Adrenal gland (tissue), 12 donors: ENCODE data around the gene SEMA4C. TPM values are rescaled to one million over a fixed set of nuclear protein-coding genes. Genes with fewer than 3 reads are reported as not detected.
A peak's percentile ranks its signal among the peaks of the same experiment; 100 is the strongest.

Experiments
- DNase-seq, 7 donors: peaks; one replicate each; pipeline ENCODE4 v3.0.0-alpha.2; 2019 to 2020
- H3K27ac ChIP-seq, 5 donors: fragments of 200-600 bp; sonication (generic) in 4 of 5; 1 replicate in 3 of 5; 2 replicates in 2 of 5; pipeline versions ENCODE4 v1.5.1 to v1.8.0; 2016 to 2020; ENCODE audit warnings: mild to moderate bottlenecking in 1 of 5
- H3K27me3 ChIP-seq: fragments of 200-600 bp; 2 replicates; pipeline ENCODE4 v1.8.0; 2021
- H3K36me3 ChIP-seq, 2 donors: fragments of 200-600 bp; replicated peaks in 1 of 2; 1 replicate in 1 of 2; 2 replicates in 1 of 2; pipeline versions ENCODE4 v1.5.1 to v1.8.0; 2018 to 2022
- H3K4me1 ChIP-seq, 2 donors: fragments of 200-600 bp; replicated peaks in 1 of 2; 1 replicate in 1 of 2; 2 replicates in 1 of 2; pipeline versions ENCODE4 v1.5.1 to v1.8.0; 2018 to 2021
- H3K4me3 ChIP-seq, 4 donors: fragments of 200-600 bp; sonication (generic) in 3 of 4; one replicate each; pipeline ENCODE4 v1.5.1; 2016 to 2018
- H3K9me3 ChIP-seq, 3 donors: fragments of 200-600 bp; sonication (generic) in 1 of 3; replicated peaks in 1 of 3; 1 replicate in 2 of 3; 2 replicates in 1 of 3; pipeline versions ENCODE4 v1.5.1 to v1.8.0; 2016 to 2021
- CTCF ChIP-seq, 6 experiments: fragments of 450-650 bp in 4 of 6; fragments of 200-600 bp in 2 of 6; sonication (generic) in 1 of 6; IDR thresholded peaks; 1 replicate in 5 of 6; 2 replicates in 1 of 6; pipeline versions ENCODE4 v1.5.1 to v1.8.0; 2016 to 2021; ENCODE audit warnings: antibody characterized with exemption in 6 of 6, mild to moderate bottlenecking in 2 of 6, moderate library complexity in 1 of 6
- POLR2A ChIP-seq, 2 donors: fragments of 450-650 bp; IDR thresholded peaks; one replicate each; pipeline ENCODE4 v1.6.1; 2017; ENCODE audit warnings: antibody characterized with exemption in 2 of 2, mild to moderate bottlenecking in 2 of 2, moderate library complexity in 1 of 2
- WGBS, 4 donors: extraction: QIAGEN DNeasy Blood & Tissue Kit in 2 of 4; methylation state at CpG; one replicate each; pipeline versions ENCODE4 v1.1.5 to v1.1.7; 2013 to 2017; 5-methylcytosine and 5-hydroxymethylcytosine counted together
- intact Hi-C, 2 donors: fragments of 100-400 bp; cut with DNase I; formaldehyde crosslinking; loops; one replicate each; pipeline versions ENCODE4 v1.14.1 to v1.15.0; 2022 to 2023
- polyA plus RNA-seq, 3 donors: library from polyadenylated mRNA; stranded (reverse); fragments of 200-250 nt in 2 of 3; fragments of 350-450 nt in 1 of 3; fragmentation: Illumina TruSeq in 1 of 3; extraction: RNeasy Lipid Tissue Mini Kit (QIAGEN cat#74804) in 1 of 3; gene quantifications; one replicate each; pipeline ENCODE4 v1.2.3, GENCODE V29; 2013 to 2014
- total RNA-seq, 9 donors: library from RNA; depleted of rRNA in 4 of 9; stranded (reverse); fragments of >200 nt in 4 of 9; fragments of 120-200 nt in 1 of 9; fragmentation: NEBNext Ultra II Directional in 1 of 9; extraction: Animal tissue kit (Norgen Biotek cat#: 25700) in 1 of 9; gene quantifications; one replicate each; pipeline versions ENCODE4 v1.1.0 to v1.2.4, GENCODE V29; 2013 to 2023
- donor health status: healthy with polysubstance abuse.
- donor health status: Bipolar disorder and iron deficiency.
- donor health status: DM: yes; HTN: yes; CAD: no.
- donor health status: DM: no; HTN: no; CAD: no.
- donor health status: DM: no; HTN: no; CAD: no.
- donor health status: DM: yes; HTN: yes; CAD: no.

SEMA4C gene
- total and polyA plus RNA-seq, 12 donors: 4.4 to 31.6 (median 23.2) TPM

- peak overlapping the region in 2 of 4 donors; percentile 7 to 69 for H3K4me3 ChIP-seq
- no peaks in the 10 kb centered on the region for H3K36me3 ChIP-seq
- peak overlapping the region in 2 of 5 donors; percentile 38 to 98 for H3K27ac ChIP-seq
- intact Hi-C loops: loop anchor here in 1 of 2 donors (10.0 kb wide), 1 partner anchor 48 kb away; no protein-coding TSS in a partner anchor
- peak in 2 of 7 donors; percentile 27 to 41 for DNase-seq
- WGBS, 4 donors: 2 to 13% (median 3%) methylated on average over 2 to 89 of the region's 89 CpGs
- H3K9me3 ChIP-seq: no peaks in the 10 kb centered on the region
- H3K27me3 ChIP-seq: no peaks in the 10 kb centered on the region
- TF ChIP-seq POLR2A (IDR thresholded peaks at IDR 0.05) (no peak), CTCF (IDR thresholded peaks at IDR 0.05) (peak in 1 of 6 experiments; percentile 12)
- peaks cover 22 to 50% of the 10 kb centered on the region in 2 donors for H3K4me1 ChIP-seq
Measured at GRCh38 chr2:96816836-96817702, 52.8 kb downstream of the SEMA4C start.

- WGBS, 4 donors: 0 to 1% (median 1%) methylated on average over 16 to 103 of the region's 103 CpGs; no CpG with 5 or more reads in 1 of the 4 donors
- Histone ChIP-seq H3K27ac (peak within 1 kb of the TSS in 4 of 5 donors; percentile 74 to 98 (median 90)), H3K27me3 (no peaks in the 10 kb centered on the region), H3K9me3 (no peaks in the 10 kb centered on the region), H3K36me3 (no peaks in the 10 kb centered on the region), H3K4me1 (peaks cover 22 to 50% of the 10 kb centered on the region in 2 donors), H3K4me3 (peak within 1 kb of the TSS; percentile 27 to 69 (median 58))
- DNase-seq: peak; percentile 96 to 98 (median 96)
- TF ChIP-seq POLR2A (IDR thresholded peaks at IDR 0.05) (peak; percentile 56 to 88), CTCF (IDR thresholded peaks at IDR 0.05) (peak; percentile 16 to 70 (median 58))
- intact Hi-C loops: loop anchor here in 1 of 2 donors (10.0 kb wide), 1 partner anchor 49 kb away; no protein-coding TSS in a partner anchor
Measured at GRCh38 chr2:96816127-96816835, 53.6 kb downstream of the SEMA4C start, which contains the start of gene CNNM3. Gene CNNM3 (plus strand): TSS chr2:96816268. CDS start chr2:96816278, 10 bp downstream.

- Histone ChIP-seq H3K27ac (peak overlapping the region in 4 of 5 donors; percentile 74 to 98 (median 90)), H3K4me1 (peaks cover 22 to 43% of the 10 kb centered on the region in 2 donors), H3K27me3 (no peaks in the 10 kb centered on the region), H3K4me3 (peak overlapping the region; percentile 27 to 69 (median 58)), H3K36me3 (no peaks in the 10 kb centered on the region), H3K9me3 (no peaks in the 10 kb centered on the region)
- DNase-seq: peak in 1 of 7 donors; percentile 35
- intact Hi-C loops: loop anchor here in 1 of 2 donors (10.0 kb wide), 1 partner anchor 49 kb away; no protein-coding TSS in a partner anchor
- no peak for TF ChIP-seq CTCF (IDR thresholded peaks at IDR 0.05)
- no peak for TF ChIP-seq POLR2A (IDR thresholded peaks at IDR 0.05)
- 1 to 3% (median 2%) methylated on average over 22 to 60 of the region's 60 CpGs for WGBS, 4 donors
Measured at GRCh38 chr2:96815326-96816126, 54.4 kb downstream of the SEMA4C start.
